GM23338 (cell line): Measurements from ENCODE around the gene GAN.

ENCODE experiments used
- CREB1 ChIP-seq: fragments of 250-450 bp; sonication (Bioruptor Pico); IDR thresholded peaks from 2 replicates; pipeline ENCODE4 v1.5.0; 2020; ENCODE audit warnings: low read depth, mild to moderate bottlenecking, moderate library complexity
- EZH2 ChIP-seq: fragments of 200-600 bp; sonication (generic); IDR thresholded peaks from one replicate; pipeline ENCODE4 v1.8.0; 2017; ENCODE audit warnings: antibody characterized with exemption, mild to moderate bottlenecking, low read depth; ENCODE audit not compliant: unreplicated experiment
- EZH2phosphoT487 ChIP-seq: fragments of 200-600 bp; sonication (generic); IDR thresholded peaks from one replicate; pipeline ENCODE4 v1.8.1; 2018; ENCODE audit warnings: antibody characterized with exemption; ENCODE audit not compliant: unreplicated experiment
- JUNB ChIP-seq: IDR thresholded peaks from one replicate; pipeline ENCODE4 v1.6.1; 2016; ENCODE audit warnings: antibody characterized with exemption; ENCODE audit not compliant: unreplicated experiment
- NANOG ChIP-seq: IDR thresholded peaks from 2 replicates; pipeline ENCODE4 v1.6.1; 2016; ENCODE audit warnings: antibody characterized with exemption, borderline replicate concordance
- POLR2AphosphoS5 ChIP-seq: IDR thresholded peaks from 2 replicates; pipeline ENCODE4 v1.6.1; 2016; ENCODE audit warnings: antibody characterized with exemption, low read depth
- STAT1 ChIP-seq: IDR thresholded peaks from one replicate; pipeline ENCODE4 v1.6.1; 2016; ENCODE audit warnings: antibody characterized with exemption; ENCODE audit not compliant: unreplicated experiment
- ZNF331 ChIP-seq: fragments of 250-450 bp; sonication (Bioruptor Pico); IDR thresholded peaks from 2 replicates; pipeline ENCODE4 v1.5.0; 2020; ENCODE audit warnings: low read depth, mild to moderate bottlenecking, moderate library complexity
- TF ChIP-seq, protein P1 (sequence below), 2 experiments: fragments of 200-600 bp in 1 of 2; sonication (generic) in 1 of 2; conservative IDR thresholded peaks; 2 replicates each; pipeline versions ENCODE4 v1.5.1 to v1.6.1; 2016 to 2017; ENCODE audit warnings: antibody characterized with exemption in 2 of 2, low read depth in 2 of 2, mild to moderate bottlenecking in 2 of 2, moderate library complexity in 1 of 2
- TF ChIP-seq, protein P2 (sequence below): IDR thresholded peaks from one replicate; pipeline ENCODE4 v1.6.1; 2018; ENCODE audit warnings: antibody characterized with exemption; ENCODE audit not compliant: unreplicated experiment
- TF ChIP-seq, protein P3 (sequence below): IDR thresholded peaks from 2 replicates; pipeline ENCODE4 v1.6.1; 2016; ENCODE audit warnings: antibody characterized with exemption

DNA sequence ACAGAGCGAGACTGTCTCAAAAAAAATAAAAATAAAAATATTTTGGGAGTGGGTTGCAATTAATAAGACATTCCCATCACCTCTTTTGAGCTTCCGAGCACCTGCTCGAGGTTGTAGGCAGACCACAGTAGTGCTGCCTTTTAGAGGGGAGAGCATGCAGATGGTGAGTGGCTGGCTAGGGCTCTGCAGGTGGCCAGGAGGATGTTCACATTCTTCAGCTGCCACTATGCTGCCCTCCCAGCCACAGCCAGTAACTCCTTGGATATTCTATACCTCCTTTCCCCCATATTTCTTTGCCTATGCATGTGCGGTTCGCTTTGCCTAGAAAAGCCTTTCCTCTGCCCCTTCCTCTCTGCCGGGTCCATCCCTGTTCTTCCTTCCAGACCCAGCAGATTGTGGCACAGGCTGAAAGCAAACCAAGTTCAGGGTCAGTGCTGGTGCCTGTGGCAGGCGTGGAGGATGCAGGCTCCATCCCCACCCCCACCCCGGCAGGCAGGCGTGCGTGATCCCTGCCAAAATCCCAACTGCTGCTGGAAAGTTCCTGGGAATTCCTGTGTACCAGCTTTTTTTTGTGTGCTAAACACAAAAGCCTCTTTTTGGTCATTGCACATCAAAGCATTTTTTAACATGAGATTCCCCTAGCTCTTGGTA is 96.0 kb downstream of the GAN start:
- TF ChIP-seq, protein P1, sequence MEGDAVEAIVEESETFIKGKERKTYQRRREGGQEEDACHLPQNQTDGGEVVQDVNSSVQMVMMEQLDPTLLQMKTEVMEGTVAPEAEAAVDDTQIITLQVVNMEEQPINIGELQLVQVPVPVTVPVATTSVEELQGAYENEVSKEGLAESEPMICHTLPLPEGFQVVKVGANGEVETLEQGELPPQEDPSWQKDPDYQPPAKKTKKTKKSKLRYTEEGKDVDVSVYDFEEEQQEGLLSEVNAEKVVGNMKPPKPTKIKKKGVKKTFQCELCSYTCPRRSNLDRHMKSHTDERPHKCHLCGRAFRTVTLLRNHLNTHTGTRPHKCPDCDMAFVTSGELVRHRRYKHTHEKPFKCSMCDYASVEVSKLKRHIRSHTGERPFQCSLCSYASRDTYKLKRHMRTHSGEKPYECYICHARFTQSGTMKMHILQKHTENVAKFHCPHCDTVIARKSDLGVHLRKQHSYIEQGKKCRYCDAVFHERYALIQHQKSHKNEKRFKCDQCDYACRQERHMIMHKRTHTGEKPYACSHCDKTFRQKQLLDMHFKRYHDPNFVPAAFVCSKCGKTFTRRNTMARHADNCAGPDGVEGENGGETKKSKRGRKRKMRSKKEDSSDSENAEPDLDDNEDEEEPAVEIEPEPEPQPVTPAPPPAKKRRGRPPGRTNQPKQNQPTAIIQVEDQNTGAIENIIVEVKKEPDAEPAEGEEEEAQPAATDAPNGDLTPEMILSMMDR (conservative IDR thresholded peaks at IDR 0.05; ENCODE audit: low read depth in 2 of 2) = no peak
- TF ChIP-seq JUNB (no peak), EZH2phosphoT487 (no peak), ZNF331 (CRISPR knock-in tag) (no peak), POLR2AphosphoS5 (no peak), EZH2 (no peak), STAT1 (no peak), CREB1 (CRISPR knock-in tag) (no peak), NANOG (no peak)
- TF ChIP-seq, protein P2, sequence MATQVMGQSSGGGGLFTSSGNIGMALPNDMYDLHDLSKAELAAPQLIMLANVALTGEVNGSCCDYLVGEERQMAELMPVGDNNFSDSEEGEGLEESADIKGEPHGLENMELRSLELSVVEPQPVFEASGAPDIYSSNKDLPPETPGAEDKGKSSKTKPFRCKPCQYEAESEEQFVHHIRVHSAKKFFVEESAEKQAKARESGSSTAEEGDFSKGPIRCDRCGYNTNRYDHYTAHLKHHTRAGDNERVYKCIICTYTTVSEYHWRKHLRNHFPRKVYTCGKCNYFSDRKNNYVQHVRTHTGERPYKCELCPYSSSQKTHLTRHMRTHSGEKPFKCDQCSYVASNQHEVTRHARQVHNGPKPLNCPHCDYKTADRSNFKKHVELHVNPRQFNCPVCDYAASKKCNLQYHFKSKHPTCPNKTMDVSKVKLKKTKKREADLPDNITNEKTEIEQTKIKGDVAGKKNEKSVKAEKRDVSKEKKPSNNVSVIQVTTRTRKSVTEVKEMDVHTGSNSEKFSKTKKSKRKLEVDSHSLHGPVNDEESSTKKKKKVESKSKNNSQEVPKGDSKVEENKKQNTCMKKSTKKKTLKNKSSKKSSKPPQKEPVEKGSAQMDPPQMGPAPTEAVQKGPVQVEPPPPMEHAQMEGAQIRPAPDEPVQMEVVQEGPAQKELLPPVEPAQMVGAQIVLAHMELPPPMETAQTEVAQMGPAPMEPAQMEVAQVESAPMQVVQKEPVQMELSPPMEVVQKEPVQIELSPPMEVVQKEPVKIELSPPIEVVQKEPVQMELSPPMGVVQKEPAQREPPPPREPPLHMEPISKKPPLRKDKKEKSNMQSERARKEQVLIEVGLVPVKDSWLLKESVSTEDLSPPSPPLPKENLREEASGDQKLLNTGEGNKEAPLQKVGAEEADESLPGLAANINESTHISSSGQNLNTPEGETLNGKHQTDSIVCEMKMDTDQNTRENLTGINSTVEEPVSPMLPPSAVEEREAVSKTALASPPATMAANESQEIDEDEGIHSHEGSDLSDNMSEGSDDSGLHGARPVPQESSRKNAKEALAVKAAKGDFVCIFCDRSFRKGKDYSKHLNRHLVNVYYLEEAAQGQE = no peak
- TF ChIP-seq, protein P3, sequence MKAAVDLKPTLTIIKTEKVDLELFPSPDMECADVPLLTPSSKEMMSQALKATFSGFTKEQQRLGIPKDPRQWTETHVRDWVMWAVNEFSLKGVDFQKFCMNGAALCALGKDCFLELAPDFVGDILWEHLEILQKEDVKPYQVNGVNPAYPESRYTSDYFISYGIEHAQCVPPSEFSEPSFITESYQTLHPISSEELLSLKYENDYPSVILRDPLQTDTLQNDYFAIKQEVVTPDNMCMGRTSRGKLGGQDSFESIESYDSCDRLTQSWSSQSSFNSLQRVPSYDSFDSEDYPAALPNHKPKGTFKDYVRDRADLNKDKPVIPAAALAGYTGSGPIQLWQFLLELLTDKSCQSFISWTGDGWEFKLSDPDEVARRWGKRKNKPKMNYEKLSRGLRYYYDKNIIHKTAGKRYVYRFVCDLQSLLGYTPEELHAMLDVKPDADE = no peak
